H9 (cell line): ENCODE results near the gene CMTM2. TPM values are rescaled to one million over a fixed set of nuclear protein-coding genes. Genes with fewer than 3 reads are reported as not detected.

Experiments used
- DNase-seq: peaks from one replicate; pipeline ENCODE4 v3.0.0-alpha.2; 2017
- H2AFZ ChIP-seq: one replicate; pipeline ENCODE4 v1.6.1; 2013; ENCODE audit warnings: mild to moderate bottlenecking, low read length, control low read depth, moderate library complexity
- H2AK5ac ChIP-seq: 2 replicates; pipeline ENCODE4 v1.6.1; 2013; ENCODE audit warnings: low read length, control low read depth, mixed read lengths; ENCODE audit not compliant: insufficient read length
- H2BK120ac ChIP-seq: one replicate; pipeline ENCODE4 v1.6.1; 2013; ENCODE audit warnings: low read depth, mild to moderate bottlenecking, low read length, control low read depth, inconsistent platforms; ENCODE audit not compliant: poor library complexity, severe bottlenecking
- H2BK12ac ChIP-seq: 2 replicates; pipeline ENCODE4 v1.6.1; 2013; ENCODE audit warnings: low read length, control low read depth, mixed read lengths, low read depth; ENCODE audit not compliant: insufficient read length
- H2BK15ac ChIP-seq: 2 replicates; pipeline ENCODE4 v1.6.1; 2013; ENCODE audit warnings: low read depth, low read length, control low read depth
- H2BK20ac ChIP-seq: one replicate; pipeline ENCODE4 v1.6.1; 2013; ENCODE audit warnings: low read depth, mild to moderate bottlenecking, low read length, control low read depth, inconsistent platforms; ENCODE audit not compliant: poor library complexity, severe bottlenecking
- H2BK5ac ChIP-seq: 2 replicates; pipeline ENCODE4 v1.6.1; 2013; ENCODE audit warnings: low read length, control low read depth, mixed read lengths; ENCODE audit not compliant: insufficient read length
- H3K14ac ChIP-seq: 2 replicates; pipeline ENCODE4 v1.6.1; 2013; ENCODE audit warnings: low read length, control low read depth; ENCODE audit not compliant: insufficient read depth
- H3K18ac ChIP-seq: 2 replicates; pipeline ENCODE4 v1.6.1; 2013; ENCODE audit warnings: low read depth, mild to moderate bottlenecking, mixed read lengths, low read length, control low read depth; ENCODE audit not compliant: insufficient read length
- H3K23ac ChIP-seq: 2 replicates; pipeline ENCODE4 v1.6.1; 2013; ENCODE audit warnings: low read length, control low read depth, mixed read lengths, low read depth; ENCODE audit not compliant: insufficient read length
- H3K23me2 ChIP-seq: 2 replicates; pipeline ENCODE4 v1.6.1; 2013; ENCODE audit warnings: low read depth, mild to moderate bottlenecking, mixed read lengths, low read length, control low read depth; ENCODE audit not compliant: insufficient read length, poor library complexity, severe bottlenecking
- H3K27ac ChIP-seq: 2 replicates; pipeline ENCODE4 v1.5.1; 2013; ENCODE audit warnings: low read length, control low read depth, mixed read lengths, low read depth; ENCODE audit not compliant: insufficient read length
- H3K27me3 ChIP-seq: 2 replicates; pipeline ENCODE4 v1.6.1; 2013; ENCODE audit warnings: low read length, control low read depth, inconsistent platforms; ENCODE audit not compliant: insufficient read depth
- H3K4ac ChIP-seq: 2 replicates; pipeline ENCODE4 v1.6.1; 2013; ENCODE audit warnings: low read depth, mild to moderate bottlenecking, control low read depth, inconsistent platforms, low read length, moderate library complexity
- H3K4me1 ChIP-seq: 2 replicates; pipeline ENCODE4 v1.6.1; 2013; ENCODE audit warnings: low read length, control low read depth, inconsistent platforms; ENCODE audit not compliant: insufficient read depth
- H3K4me2 ChIP-seq: 2 replicates; pipeline ENCODE4 v1.6.1; 2013; ENCODE audit warnings: low read length, control low read depth, mixed read lengths; ENCODE audit not compliant: insufficient read length, insufficient read depth
- H3K56ac ChIP-seq: 2 replicates; pipeline ENCODE4 v1.6.1; 2013; ENCODE audit warnings: low read depth, mild to moderate bottlenecking, mixed read lengths, low read length, control low read depth; ENCODE audit not compliant: insufficient read length
- H3K79me1 ChIP-seq: 2 replicates; pipeline ENCODE4 v1.6.1; 2013; ENCODE audit warnings: low read depth, mild to moderate bottlenecking, moderate library complexity, low read length, control low read depth, inconsistent platforms; ENCODE audit not compliant: insufficient read depth, poor library complexity, severe bottlenecking
- H3K79me2 ChIP-seq: 2 replicates; pipeline ENCODE4 v1.6.1; 2013; ENCODE audit warnings: low read length, control low read depth, inconsistent platforms; ENCODE audit not compliant: insufficient read depth
- H3K9ac ChIP-seq: 2 replicates; pipeline ENCODE4 v1.6.1; 2013; ENCODE audit warnings: low read length, control low read depth, mixed read lengths; ENCODE audit not compliant: insufficient read length; ENCODE audit errors: extremely low read depth
- H3K9me3 ChIP-seq: one replicate; pipeline ENCODE4 v1.6.1; 2013; ENCODE audit warnings: low read depth, low read length, inconsistent platforms; ENCODE audit not compliant: control insufficient read depth
- H3T11ph ChIP-seq: one replicate; pipeline ENCODE4 v1.6.1; 2013; ENCODE audit warnings: mild to moderate bottlenecking, low read length, control low read depth, inconsistent platforms
- H4K20me1 ChIP-seq: one replicate; pipeline ENCODE4 v1.6.1; 2013; ENCODE audit not compliant: control insufficient read depth, insufficient read length, insufficient read depth
- H4K5ac ChIP-seq: 2 replicates; pipeline ENCODE4 v1.6.1; 2013; ENCODE audit warnings: low read depth, mild to moderate bottlenecking, mixed read lengths, low read length, control low read depth; ENCODE audit not compliant: insufficient read length
- H4K8ac ChIP-seq: replicated peaks from 2 replicates; pipeline ENCODE4 v1.6.1; 2013; ENCODE audit warnings: low read length, control low read depth, mixed read lengths, low read depth; ENCODE audit not compliant: insufficient read length
- H4K91ac ChIP-seq: 2 replicates; pipeline ENCODE4 v1.6.1; 2013; ENCODE audit warnings: low read depth, mild to moderate bottlenecking, moderate library complexity, mixed read lengths, low read length, control low read depth; ENCODE audit not compliant: insufficient read length
- H3K27ac Mint-ChIP-seq, 3 experiments: 2 replicates in 2 of 3; 3 replicates in 1 of 3; pipeline ENCODE4 v1.8.0; 2020 to 2021; ENCODE audit warnings: mixed read lengths in 3 of 3, mild to moderate bottlenecking in 1 of 3, moderate library complexity in 1 of 3
- H3K27me3 Mint-ChIP-seq: 2 replicates; pipeline ENCODE4 v1.8.0; 2021; ENCODE audit warnings: low read depth, mild to moderate bottlenecking, moderate library complexity, mixed read lengths
- H3K36me3 Mint-ChIP-seq, 3 experiments: 2 replicates in 2 of 3; 3 replicates in 1 of 3; pipeline ENCODE4 v1.8.0; 2020 to 2021; ENCODE audit warnings: low read depth in 3 of 3, mixed read lengths in 3 of 3; ENCODE audit not compliant: insufficient read depth in 1 of 3
- H3K4me1 Mint-ChIP-seq, 2 experiments: 2 replicates each; pipeline ENCODE4 v1.8.0; 2020; ENCODE audit warnings: mixed read lengths in 2 of 2
- H3K4me3 Mint-ChIP-seq, 2 experiments: 2 replicates in 1 of 2; 3 replicates in 1 of 2; pipeline ENCODE4 v1.8.0; 2020 to 2021; ENCODE audit warnings: mild to moderate bottlenecking in 2 of 2, mixed read lengths in 2 of 2, moderate library complexity in 1 of 2
- H3K9me3 Mint-ChIP-seq, 2 experiments: 2 replicates in 1 of 2; 3 replicates in 1 of 2; pipeline ENCODE4 v1.8.0; 2020; ENCODE audit warnings: mild to moderate bottlenecking in 2 of 2, mixed read lengths in 2 of 2, moderate library complexity in 1 of 2
- CTCF ChIP-seq: fragments of 200-600 bp; sonication (generic); conservative IDR thresholded peaks from 3 replicates; pipeline ENCODE4 v1.8.0; 2021; ENCODE audit warnings: antibody characterized with exemption, mild to moderate bottlenecking
- WGBS: extraction: QIAGEN DNeasy Blood & Tissue Kit; methylation state at CpG from one replicate; pipeline ENCODE4 v1.1.7; 2013; ENCODE audit warnings: missing lambda C conversion rate, low lambda C conversion rate, mixed read lengths; ENCODE audit not compliant: insufficient read length; ENCODE audit errors: extremely low coverage; 5-methylcytosine and 5-hydroxymethylcytosine counted together
- total RNA-seq: library from RNA; stranded (reverse); gene quantifications from 2 replicates; pipeline ENCODE4 v1.2.1, GENCODE V29; 2021

The CMTM2 gene
- total RNA-seq, 1 experiment from 2014 or later = not detected

DNA sequence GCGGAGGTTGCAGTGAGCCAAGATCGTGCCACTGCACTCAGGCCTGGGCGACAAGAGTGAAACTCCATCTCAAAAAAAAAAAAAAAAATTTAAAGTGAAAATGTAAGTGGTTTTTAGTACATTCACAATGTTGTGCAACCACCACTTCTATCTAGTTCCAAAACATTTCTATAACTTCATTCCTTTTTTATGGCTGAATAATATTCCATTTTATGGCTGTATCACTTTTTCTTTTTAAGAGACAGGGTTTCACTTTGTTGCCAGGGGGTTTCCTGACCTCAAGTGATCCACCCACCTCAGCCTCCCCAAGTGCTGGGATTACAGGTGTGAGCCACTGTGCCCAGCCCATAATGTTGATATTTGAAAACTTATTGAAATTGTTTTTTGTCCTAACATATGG lies 13.6 kb downstream of the CMTM2 start:
- Histone ChIP-seq H2AK5ac (no peak overlapping the region), H3K4me2 (no peak overlapping the region), H3K27ac (no peak overlapping the region), H3K14ac (no peak overlapping the region), H2BK20ac (no peak overlapping the region), H3K4ac (no peak overlapping the region), H2BK12ac (no peak overlapping the region), H4K91ac (no peak overlapping the region), H3K27me3 (no peaks in the 10 kb centered on the region), H3K9me3 (no peaks in the 10 kb centered on the region), H3K79me1 (no peaks in the 10 kb centered on the region), H4K8ac (no peak overlapping the region), H3K79me2 (no peaks in the 10 kb centered on the region), H4K5ac (no peak overlapping the region), H3K23me2 (no peaks in the 10 kb centered on the region), H3K18ac (no peak overlapping the region), H2AFZ (no peak overlapping the region), H4K20me1 (no peaks in the 10 kb centered on the region), H3K23ac (no peak overlapping the region), H2BK5ac (no peak overlapping the region), H2BK15ac (no peak overlapping the region), H3K4me1 (no peaks in the 10 kb centered on the region), H2BK120ac (no peak overlapping the region), H3K56ac (no peak overlapping the region), H3T11ph (no peak overlapping the region), H3K9ac (no peak overlapping the region)
- no peaks in the 10 kb centered on the region for H3K36me3 Mint-ChIP-seq
- no peaks in the 10 kb centered on the region; the same call in 1 of the 2 replicates for H3K27me3 Mint-ChIP-seq
- peaks cover 6 to 16% of the 10 kb centered on the region in 2 experiments for H3K4me1 Mint-ChIP-seq
- H3K4me3 Mint-ChIP-seq = no peak overlapping the region
- no peak for TF ChIP-seq CTCF
- H3K27ac Mint-ChIP-seq = no peak overlapping the region
- WGBS = no CpG with 5 or more reads among the region's 3 CpGs
- H3K9me3 Mint-ChIP-seq = no peaks in the 10 kb centered on the region
- no peak for DNase-seq
